HL-60 (cell line): Measurements from ENCODE around the gene CHRFAM7A.
"Not testable (repeated sequence)": the region's sequence is repeated elsewhere in the genome, so short reads cannot be mapped to it uniquely, and the experiment has no call there.

ENCODE experiments used
- CTCF ChIP-seq: IDR thresholded peaks from one replicate; pipeline ENCODE4 v1.5.1; 2011; ENCODE audit warnings: low read length, control low read depth, inconsistent platforms; ENCODE audit not compliant: insufficient read depth
- GABPA ChIP-seq: IDR thresholded peaks from 2 replicates; pipeline ENCODE4 v1.6.1; 2012; ENCODE audit warnings: low read depth
- POLR2AphosphoS5 ChIP-seq: IDR thresholded peaks from 2 replicates; pipeline ENCODE4 v1.6.1; 2012; ENCODE audit warnings: low read depth
- REST ChIP-seq: IDR thresholded peaks from 2 replicates; pipeline ENCODE4 v1.6.1; 2012; ENCODE audit warnings: low read depth; ENCODE audit not compliant: insufficient replicate concordance
- SPI1 ChIP-seq: IDR thresholded peaks from 2 replicates; pipeline ENCODE4 v1.6.1; 2012; ENCODE audit warnings: low read depth, mild to moderate bottlenecking, borderline replicate concordance

GRCh38 chr15:30407636-30408035, 14.3 kb upstream of the CHRFAM7A start:
- TF ChIP-seq REST, POLR2AphosphoS5, CTCF, GABPA, SPI1: not testable (repeated sequence)
